NT2/D1 (cell line): ENCODE data around the gene TBCCD1.

Experiments used
- SUZ12 ChIP-seq: IDR thresholded peaks from 2 replicates; pipeline ENCODE4 v1.6.1; 2011; ENCODE audit not compliant: insufficient read length, insufficient read depth; ENCODE audit errors: extremely low read depth
- YY1 ChIP-seq: IDR thresholded peaks from 2 replicates; pipeline ENCODE4 v1.6.1; 2011; ENCODE audit not compliant: insufficient read length, insufficient read depth
- ZNF274 ChIP-seq: IDR thresholded peaks from 2 replicates; pipeline ENCODE4 v1.6.1; 2011; ENCODE audit warnings: mild to moderate bottlenecking, low read depth, low read length

DNA sequence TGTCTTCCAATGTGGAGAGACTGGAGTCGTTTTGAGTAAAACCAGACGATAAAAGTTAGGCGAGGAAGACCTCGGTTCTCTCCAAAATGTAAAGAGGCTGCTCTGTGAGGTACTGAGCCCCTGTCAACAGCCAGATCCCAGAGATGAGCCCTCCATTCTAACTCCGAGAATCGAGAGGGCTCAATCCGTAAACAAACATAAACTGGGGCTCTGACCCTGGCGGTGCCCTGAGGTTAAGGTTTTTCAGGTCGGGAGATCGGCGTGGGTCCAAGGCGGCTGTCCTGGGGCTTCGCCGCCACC, 417 bp downstream of the TBCCD1 start:
- TF ChIP-seq ZNF274 (no peak), SUZ12 (no peak), YY1 (no peak)
